ENCODE data around the gene SFMBT1. TPM values are rescaled to one million over a fixed set of nuclear protein-coding genes. Genes with fewer than 3 reads are reported as not detected.

SFMBT1 gene
- total RNA-seq, 2 donors from 2014 or later, result 6.9 to 10.3 TPM

DNA sequence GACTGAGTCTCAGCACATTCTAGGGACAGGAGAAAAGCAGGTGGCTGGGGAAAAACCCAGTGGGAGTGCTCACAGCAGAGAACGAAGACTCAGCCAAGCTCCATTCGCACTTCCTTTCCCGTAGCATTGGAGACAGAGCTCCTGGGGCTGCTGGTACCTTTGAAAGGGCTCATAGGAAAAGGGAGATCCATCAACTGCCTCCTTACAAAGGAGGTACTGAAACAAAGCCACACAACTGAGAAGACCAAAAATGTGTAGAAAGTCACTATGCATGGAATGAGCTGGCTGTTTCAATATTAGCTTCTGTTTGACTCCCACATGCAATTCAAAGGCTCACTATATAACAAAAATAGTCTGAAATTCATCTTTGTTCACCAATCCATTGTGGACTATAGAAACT lies 165.4 kb downstream of the SFMBT1 start:
- Histone ChIP-seq H3K4me3 (ENCODE audit: low read length) (no peak overlapping the region), H3K36me3 (ENCODE audit: control insufficient read depth, insufficient read depth, low read length) (no peaks in the 10 kb centered on the region), H3K9ac (ENCODE audit: extremely low read depth, low read length, poor library complexity, severe bottlenecking) (no peak overlapping the region), H3K27ac (ENCODE audit: low read depth, low read length) (no peak overlapping the region), H3K27me3 (ENCODE audit: control insufficient read depth, insufficient read depth, low read length, poor library complexity, severe bottlenecking) (no peaks in the 10 kb centered on the region), H3K4me1 (ENCODE audit: control insufficient read depth, insufficient read depth, low read length) (no peaks in the 10 kb centered on the region), H3K9me3 (ENCODE audit: control insufficient read depth, low read length) (no peaks in the 10 kb centered on the region)
- H3K9me3 Mint-ChIP-seq, result no peaks in the 10 kb centered on the region
- no peak overlapping the region for H3K4me3 Mint-ChIP-seq
- 43 to 84% methylated on average over 1 to 3 of the region's 3 CpGs for WGBS, 2 experiments (ENCODE audit: insufficient coverage in 1 of 2, insufficient read length in 1 of 2)
- no peak overlapping the region for H3K27ac Mint-ChIP-seq
- H3K4me1 Mint-ChIP-seq, result peaks cover 6% of the 10 kb centered on the region
- TF ChIP-seq, protein P1, sequence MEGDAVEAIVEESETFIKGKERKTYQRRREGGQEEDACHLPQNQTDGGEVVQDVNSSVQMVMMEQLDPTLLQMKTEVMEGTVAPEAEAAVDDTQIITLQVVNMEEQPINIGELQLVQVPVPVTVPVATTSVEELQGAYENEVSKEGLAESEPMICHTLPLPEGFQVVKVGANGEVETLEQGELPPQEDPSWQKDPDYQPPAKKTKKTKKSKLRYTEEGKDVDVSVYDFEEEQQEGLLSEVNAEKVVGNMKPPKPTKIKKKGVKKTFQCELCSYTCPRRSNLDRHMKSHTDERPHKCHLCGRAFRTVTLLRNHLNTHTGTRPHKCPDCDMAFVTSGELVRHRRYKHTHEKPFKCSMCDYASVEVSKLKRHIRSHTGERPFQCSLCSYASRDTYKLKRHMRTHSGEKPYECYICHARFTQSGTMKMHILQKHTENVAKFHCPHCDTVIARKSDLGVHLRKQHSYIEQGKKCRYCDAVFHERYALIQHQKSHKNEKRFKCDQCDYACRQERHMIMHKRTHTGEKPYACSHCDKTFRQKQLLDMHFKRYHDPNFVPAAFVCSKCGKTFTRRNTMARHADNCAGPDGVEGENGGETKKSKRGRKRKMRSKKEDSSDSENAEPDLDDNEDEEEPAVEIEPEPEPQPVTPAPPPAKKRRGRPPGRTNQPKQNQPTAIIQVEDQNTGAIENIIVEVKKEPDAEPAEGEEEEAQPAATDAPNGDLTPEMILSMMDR (conservative IDR thresholded peaks at IDR 0.05), result no peak
- peaks cover 11% of the 10 kb centered on the region for H3K36me3 Mint-ChIP-seq (ENCODE audit: low read depth)
- H3K27me3 Mint-ChIP-seq (ENCODE audit: insufficient read depth), result no peaks in the 10 kb centered on the region
- DNase-seq, result no peak

DNA sequence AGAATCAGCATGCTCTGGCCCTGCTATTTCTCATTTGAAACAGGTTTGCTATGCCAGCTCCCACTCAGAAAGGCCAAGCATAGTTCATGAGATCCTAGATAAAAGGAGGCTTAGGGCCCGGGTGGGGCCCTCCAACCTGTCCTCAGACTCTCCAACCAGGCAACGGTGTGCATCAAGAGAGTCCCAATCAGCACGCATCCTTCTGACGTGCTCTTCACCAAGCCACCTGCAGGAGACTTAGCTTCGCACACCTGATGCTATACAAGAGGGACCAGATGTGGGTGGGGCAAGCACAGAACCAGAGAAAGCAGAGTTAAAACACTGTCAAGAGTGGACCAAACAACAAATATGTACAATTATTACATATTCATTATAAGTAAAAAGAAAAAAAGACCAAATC lies 165.8 kb downstream of the SFMBT1 start:
- no peaks in the 10 kb centered on the region for H3K36me3 ChIP-seq (ENCODE audit: control insufficient read depth, insufficient read depth, low read length)
- H3K9me3 Mint-ChIP-seq, result no peaks in the 10 kb centered on the region

DNA sequence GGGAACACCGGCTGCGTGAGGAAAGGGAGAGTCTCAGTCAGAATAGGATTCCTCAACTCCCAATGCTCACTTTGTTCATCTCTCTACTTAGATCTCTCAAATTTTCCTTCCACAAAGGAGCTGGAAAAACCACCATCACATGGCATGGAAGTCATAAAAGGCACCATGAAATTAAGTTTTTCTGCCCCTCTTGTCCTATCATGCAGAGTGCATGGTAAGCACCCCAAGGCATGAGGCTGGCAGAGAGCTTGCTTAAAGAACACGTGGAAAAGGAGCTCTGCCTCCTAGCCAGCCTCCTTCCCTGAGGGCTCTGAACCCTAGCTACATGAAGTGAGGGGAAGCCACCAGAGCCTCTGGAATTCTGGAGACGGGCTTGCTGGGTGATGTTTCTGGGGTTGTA lies 166.3 kb downstream of the SFMBT1 start:
- Histone ChIP-seq H3K4me1 (ENCODE audit: control insufficient read depth, insufficient read depth, low read length) (no peaks in the 10 kb centered on the region), H3K27ac (ENCODE audit: low read depth, low read length) (no peak overlapping the region), H3K9ac (ENCODE audit: extremely low read depth, low read length, poor library complexity, severe bottlenecking) (no peak overlapping the region), H3K9me3 (ENCODE audit: control insufficient read depth, low read length) (no peaks in the 10 kb centered on the region), H3K27me3 (ENCODE audit: control insufficient read depth, insufficient read depth, low read length, poor library complexity, severe bottlenecking) (no peaks in the 10 kb centered on the region), H3K4me3 (ENCODE audit: low read length) (no peak overlapping the region), H3K36me3 (ENCODE audit: control insufficient read depth, insufficient read depth, low read length) (no peaks in the 10 kb centered on the region)
- Mint-ChIP-seq H3K27me3 (ENCODE audit: insufficient read depth) (no peaks in the 10 kb centered on the region), H3K4me1 (peaks cover 9% of the 10 kb centered on the region), H3K9me3 (no peaks in the 10 kb centered on the region), H3K27ac (no peak overlapping the region), H3K36me3 (ENCODE audit: low read depth) (peaks cover 2% of the 10 kb centered on the region), H3K4me3 (no peak overlapping the region)
- WGBS, 2 experiments (ENCODE audit: insufficient coverage in 1 of 2, insufficient read length in 1 of 2), result 92 to 100% methylated on average over 3 to 4 of the region's 4 CpGs
- DNase-seq, result no peak
- TF ChIP-seq, protein P1 (conservative IDR thresholded peaks at IDR 0.05), result no peak

More for the DNA sequence above, 165.8 kb downstream of the SFMBT1 start:
- DNase-seq, result no peak
- Histone ChIP-seq H3K4me1 (ENCODE audit: control insufficient read depth, insufficient read depth, low read length) (no peaks in the 10 kb centered on the region), H3K4me3 (ENCODE audit: low read length) (no peak overlapping the region), H3K9ac (ENCODE audit: extremely low read depth, low read length, poor library complexity, severe bottlenecking) (no peak overlapping the region), H3K9me3 (ENCODE audit: control insufficient read depth, low read length) (no peaks in the 10 kb centered on the region), H3K27ac (ENCODE audit: low read depth, low read length) (no peak overlapping the region), H3K27me3 (ENCODE audit: control insufficient read depth, insufficient read depth, low read length, poor library complexity, severe bottlenecking) (no peaks in the 10 kb centered on the region)
- WGBS, 2 experiments (ENCODE audit: insufficient coverage in 1 of 2, insufficient read length in 1 of 2), result 92% methylated on average over 5 of the region's 5 CpGs; no CpG with 5 or more reads in 1 of the 2 experiments
- peaks cover 9% of the 10 kb centered on the region for H3K4me1 Mint-ChIP-seq
- H3K27me3 Mint-ChIP-seq (ENCODE audit: insufficient read depth), result no peaks in the 10 kb centered on the region
- TF ChIP-seq, protein P1 (conservative IDR thresholded peaks at IDR 0.05), result peak; percentile 31
- no peak overlapping the region for H3K4me3 Mint-ChIP-seq
- H3K36me3 Mint-ChIP-seq (ENCODE audit: low read depth), result peaks cover 6% of the 10 kb centered on the region
- H3K27ac Mint-ChIP-seq, result no peak overlapping the region

All from endodermal cell (in vitro differentiated cells).